HG02970 (cell line): ENCODE results near the gene P4HB.

Experiments
- ATAC-seq: cut with Tn5 transposase; IDR thresholded peaks from one replicate; pipeline ENCODE4 v1.9.1; 2021; ENCODE audit warnings: mild to moderate bottlenecking, moderate library complexity, moderate number of reproducible peaks; ENCODE audit not compliant: unreplicated experiment, low FRiP score

The P4HB gene

DNA sequence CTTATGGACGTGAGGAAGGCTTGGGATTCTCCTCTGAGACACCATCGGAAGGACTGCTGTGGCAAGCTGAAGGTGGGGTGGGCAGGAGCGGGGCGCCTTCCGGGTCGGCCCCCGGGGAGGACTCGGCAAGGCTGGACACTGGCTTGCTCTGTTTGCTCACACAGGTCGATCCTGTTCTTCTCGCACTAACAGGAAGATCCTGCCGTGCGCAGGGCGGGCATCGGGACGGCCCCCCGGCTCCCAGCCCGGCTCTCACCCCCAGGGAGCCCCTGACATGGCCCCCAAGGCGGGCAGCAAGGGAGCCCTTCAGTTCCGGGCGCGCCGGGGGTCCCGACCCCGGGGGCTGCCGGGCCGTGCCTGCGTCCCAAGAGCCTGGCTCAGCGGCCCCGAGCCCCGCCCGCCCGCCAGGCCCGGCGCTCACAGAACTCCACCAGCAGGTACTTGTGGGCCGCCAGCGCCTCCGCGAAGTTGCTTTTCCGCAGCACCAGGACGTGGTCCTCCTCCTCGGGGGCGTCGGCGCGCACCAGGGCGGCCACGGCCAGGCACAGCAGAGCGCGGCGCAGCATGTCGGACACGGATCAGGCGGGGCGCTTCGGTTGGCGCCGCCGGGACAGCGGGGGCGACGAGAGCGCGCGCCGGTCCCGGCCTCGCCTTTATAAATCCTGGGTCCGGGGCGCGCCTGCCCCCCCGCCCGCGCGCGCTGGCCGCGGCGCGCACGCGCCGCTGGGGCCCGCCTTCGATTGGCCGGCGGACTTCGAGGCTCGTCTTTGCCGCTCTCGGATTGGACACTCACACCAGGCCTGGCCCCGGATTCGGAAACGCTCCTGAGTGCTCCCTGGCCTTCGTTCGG, at the start of gene P4HB:
Gene P4HB (minus strand): TSS at position 630 of the 850 bp plus-strand sequence. CDS start 64 bp downstream, at position 566.
- ATAC-seq: peak; percentile 6

DNA sequence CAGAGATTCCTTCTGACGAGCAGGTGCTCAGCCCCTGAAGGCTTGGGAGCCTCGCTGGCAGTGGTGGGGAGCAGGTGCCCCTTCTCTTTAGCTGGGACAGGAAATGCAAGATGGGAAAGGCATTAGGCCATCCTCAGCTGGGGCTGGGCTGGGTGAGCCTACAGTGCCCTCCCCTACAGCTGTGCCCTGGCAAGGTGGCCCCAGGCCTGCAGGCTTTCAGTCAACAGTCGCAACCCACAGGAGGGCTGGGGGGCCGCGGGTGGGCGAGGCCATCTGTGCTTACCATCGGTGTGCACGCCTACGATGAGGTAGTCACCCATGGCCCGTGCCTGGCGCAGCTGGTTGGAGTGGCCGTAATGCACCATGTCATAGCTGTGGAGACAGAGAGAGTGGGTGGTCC, 48.9 kb upstream of the P4HB start:
- no peak for ATAC-seq

DNA sequence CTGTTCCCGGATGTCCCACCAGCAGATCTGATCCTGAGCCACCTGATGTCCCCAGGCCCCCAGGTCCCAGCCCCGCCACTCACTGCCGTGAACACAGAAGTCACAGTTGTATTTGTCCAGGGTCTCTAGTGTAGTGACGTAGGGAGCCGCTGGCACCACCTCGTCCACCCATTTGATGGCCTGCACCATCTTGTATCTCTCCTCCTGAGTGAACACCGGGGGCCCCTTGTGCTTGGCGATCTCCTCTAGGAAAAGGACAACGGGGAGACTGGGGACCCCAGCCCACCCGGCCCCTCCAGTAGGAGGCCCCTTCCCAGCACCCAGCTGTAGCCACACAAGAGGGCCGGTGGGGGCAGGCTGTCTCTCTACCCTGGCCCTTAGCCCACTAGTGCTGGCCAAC, 48.5 kb upstream of the P4HB start:
- ATAC-seq: no peak

DNA sequence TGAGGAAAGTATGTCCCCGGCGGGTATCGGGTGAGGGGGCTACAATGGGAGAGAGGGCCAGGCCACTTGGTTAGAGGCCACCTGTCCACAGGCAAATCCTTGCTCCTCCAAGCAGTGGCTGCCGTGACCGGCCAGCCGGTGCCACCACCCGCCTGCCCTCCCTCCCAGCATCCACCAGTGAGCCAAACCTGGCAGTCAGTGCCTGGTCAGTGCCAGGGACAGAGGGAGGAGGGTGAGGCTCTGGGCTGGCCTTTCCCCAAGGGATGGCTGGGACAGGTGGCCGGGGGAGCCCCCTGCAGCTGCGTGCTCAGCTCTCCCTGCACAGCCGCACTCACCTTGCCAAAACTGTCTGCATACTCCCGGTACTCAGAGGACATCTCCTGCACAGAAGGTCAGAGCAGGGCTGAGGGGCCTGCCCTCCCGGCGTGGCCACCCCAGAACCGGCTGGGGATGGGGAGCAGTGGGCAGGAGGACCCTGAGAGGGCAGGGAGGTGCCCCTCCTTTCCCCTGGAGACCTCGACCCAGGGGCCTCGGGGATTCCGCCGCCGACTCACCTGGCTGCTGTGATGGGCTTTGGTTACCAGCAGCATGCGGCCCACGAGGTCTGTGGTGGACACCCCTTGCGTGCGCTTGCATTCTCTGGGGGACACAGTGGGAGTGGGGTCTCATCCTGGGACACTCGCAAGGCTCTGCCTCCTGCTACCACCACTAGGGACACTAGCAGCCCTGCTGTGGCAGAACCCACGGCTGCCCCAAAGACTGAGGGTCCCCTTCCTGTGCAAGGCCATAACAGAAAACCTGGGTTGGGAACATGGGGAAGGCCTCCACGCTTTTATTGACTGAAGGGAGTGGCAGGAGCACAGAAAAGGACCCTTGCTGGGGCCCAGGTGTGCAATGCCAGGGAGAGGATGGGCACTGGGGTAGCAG, 47.1 kb upstream of the P4HB start:
- no peak for ATAC-seq

DNA sequence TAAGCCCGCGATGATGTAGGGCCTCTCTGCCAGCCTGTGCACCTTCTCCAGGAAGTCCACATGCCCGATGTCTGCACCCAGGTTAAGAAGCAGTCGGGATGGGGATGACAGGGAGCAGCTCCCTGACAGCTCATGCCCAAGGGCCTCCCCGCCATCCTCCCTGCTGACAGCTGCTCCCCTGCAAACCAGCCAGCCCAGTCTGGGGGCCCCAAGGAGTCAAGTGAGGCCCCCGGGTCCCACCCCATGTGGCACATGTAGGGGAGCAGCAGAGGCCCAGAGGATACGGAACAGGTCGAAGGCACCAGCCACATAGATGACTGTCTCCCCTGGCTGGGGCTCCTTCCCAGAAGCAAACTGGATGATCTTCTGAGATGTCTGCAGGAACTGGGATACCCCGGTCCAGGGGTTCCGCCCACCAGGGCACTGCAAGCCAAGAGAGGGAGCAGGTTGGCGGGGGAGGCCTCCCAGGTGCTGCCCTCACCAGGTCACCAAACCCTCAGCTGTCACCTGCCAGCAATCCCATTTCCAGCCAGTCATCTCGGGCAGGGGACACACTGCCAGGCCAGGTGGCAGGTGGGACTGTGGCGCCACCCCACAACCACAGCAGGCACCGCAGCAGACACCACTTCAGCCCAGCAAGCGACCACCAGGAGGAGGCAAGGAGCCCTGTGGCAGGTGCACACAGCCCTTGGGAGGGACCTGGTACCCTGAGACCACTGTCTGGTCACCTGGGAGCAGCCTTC, 46.3 kb upstream of the P4HB start:
- no peak for ATAC-seq

DNA sequence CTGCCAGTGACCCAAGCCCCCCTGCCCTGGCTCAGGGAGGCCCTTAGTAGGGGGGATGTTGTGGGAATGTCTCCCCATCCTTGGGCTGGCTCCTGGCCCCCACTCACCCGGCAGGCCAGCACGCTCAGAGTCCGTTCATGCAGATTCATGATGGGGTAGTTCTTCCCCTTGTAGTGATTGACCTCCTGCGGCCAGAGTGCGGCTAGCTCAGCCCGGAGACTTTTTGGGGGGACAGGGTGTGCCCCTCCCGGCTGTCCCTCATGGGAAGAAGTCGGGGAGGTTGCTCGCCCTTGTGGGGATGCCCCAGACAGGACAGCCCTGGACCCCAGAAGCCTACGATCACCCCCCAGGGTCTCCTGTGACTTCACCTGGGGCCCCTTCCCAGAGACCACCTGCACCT, 45.7 kb upstream of the P4HB start:
- no peak for ATAC-seq

DNA sequence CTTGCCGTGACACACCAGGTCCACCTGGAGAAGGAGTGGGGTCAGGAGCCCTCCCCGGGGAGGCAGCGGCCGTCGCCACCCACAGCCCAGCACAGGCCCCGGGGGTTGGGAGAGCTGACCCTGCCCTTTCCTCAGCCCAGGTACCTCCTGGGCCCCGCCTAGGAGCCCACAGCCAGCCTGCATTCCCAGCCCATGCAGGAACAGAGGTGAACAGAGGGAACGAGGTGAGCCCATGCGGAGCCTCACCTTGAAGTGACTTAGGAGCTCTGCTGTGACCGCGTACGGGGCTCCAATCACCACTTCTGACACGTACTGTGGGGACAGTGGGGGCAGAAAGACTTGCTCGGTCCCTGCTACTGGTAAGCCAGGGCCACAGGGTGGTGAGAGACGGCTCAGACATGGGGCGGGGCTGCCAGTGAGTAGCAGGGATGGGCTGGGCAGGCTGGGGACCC, 45.1 kb upstream of the P4HB start:
- ATAC-seq: no peak

DNA sequence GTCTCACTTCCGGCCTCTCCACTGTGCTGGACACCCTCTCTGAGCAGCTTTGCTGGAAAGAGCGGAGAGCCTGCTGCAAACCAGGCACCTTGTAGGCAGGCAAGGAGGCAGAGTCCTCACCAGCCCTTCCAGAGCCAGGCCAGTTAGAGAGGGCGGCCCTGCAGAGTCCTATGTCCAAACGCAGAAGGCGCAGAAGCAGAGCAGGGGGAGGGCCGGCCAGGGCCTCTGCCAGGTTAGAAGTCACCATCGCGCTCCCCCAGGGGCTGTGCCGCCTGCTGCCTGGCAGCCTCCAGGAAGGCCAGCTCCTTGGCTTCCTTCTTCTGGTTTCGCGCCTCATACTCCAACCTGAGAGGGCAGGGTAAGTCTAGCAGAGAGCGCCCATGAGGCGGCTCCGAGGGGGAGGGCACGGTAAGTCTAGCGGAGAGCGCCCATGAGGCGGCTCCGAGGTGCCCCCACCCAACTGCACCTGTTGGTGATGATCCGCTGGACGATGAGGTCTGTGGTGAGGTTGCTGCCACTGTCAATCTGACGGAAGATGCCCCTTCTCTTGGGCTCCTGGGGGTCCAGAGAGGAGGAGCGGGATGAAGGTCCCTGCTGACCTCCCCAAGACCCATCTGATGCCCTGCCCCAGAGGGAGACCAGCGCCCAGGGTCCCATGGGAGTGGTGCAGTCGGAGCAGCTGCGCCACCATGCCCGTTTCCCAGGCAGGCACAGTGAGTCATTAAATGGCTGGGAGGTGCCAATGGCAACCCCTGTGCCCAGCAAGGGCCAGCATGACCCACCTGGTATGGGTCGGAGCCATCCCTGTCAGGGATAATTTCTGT, 44.5 kb upstream of the P4HB start:
- ATAC-seq: no peak

DNA sequence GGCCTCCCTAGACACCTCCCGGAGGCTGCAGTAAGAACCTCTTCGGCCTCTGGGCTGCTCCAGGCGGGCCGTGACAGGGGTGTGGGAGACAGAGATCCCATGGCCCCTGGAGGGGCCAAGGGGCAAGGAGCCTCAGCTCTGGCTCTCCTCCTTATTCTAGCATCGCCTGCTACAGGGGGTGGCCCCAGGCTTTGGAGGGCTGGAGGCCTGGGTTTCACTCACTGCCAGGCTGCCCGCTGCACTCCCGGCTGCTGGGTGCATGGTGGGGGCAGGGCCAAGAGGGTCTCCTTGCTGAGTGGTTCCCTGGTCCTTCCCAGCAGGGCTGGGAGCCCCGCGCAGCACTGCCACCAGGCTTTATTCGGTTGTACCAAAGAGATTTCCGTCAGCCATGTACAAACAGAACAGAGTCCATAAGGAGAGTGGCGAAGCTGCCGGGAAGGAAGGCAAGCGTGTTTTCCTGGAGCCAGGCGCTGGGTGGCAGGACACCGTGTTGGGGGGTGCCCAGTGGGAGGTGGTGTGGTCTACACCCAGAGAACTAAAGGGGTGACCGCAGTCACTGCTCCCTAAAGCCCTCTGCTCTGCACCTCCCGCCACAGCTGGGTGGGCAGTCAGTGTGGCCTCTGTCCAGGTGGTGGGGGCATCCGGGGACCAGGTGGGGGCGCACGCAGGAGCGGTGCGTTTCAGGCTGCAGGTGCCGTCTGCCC, 43.7 kb upstream of the P4HB start:
- no peak for ATAC-seq

DNA sequence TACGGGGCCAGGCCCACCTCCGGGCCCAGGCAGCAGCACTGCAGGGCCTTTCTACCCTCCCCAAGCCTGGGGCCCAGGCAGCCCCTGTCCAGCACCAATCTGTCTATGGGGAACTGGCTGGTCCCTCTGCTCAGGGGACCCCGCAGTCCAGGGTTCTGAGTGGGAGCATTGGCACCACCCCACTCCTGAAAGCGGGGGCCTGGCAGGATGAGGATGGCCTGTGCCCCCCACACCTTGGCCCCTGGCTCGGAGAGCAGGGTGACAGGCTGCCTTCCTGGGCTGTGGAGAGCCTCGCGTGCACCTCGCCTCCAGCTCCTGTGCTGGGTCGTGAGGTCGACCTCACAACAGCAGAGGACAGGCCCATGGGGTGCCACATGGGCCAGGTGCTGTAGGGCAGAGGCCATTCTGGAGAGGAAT, 43.1 kb upstream of the P4HB start:
- no peak for ATAC-seq

DNA sequence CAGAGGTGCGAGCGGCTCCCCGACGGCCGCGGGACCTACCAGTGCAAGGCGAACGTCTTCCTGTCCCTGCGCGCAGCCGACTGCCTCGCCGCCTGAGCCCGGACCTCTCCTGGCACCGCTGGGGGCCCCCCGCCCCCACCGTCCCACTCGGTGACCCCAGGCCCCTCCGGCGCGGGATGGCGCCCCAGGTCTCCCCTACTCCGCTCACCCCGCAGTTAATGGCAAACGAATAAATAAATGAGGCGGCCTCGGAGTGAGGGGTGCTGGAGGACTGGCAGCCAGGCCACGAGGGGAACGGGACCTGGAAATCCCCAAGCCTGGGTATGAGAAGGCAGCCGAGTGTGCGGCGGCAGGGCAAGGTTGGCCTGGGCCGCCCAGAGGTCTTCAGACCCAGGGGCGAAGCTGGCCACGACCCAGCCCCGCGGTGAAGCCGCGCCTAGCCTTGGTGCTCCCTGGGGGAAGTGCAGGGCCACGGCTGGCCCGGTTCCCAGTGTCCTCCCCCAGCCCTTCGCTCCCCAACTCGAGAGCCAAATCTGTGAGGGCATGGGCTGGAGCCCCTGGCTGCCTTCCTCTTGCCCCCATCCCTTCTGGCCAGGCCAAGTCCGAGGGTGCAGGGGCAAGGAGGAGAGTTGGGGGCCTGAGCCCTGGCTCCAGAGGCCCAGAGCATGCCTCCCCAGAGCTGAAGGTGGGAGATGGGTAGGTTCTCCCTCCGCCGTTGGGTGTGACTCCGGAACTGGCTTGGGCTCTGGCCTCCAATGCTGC, 42.5 kb upstream of the P4HB start:
- no peak for ATAC-seq

DNA sequence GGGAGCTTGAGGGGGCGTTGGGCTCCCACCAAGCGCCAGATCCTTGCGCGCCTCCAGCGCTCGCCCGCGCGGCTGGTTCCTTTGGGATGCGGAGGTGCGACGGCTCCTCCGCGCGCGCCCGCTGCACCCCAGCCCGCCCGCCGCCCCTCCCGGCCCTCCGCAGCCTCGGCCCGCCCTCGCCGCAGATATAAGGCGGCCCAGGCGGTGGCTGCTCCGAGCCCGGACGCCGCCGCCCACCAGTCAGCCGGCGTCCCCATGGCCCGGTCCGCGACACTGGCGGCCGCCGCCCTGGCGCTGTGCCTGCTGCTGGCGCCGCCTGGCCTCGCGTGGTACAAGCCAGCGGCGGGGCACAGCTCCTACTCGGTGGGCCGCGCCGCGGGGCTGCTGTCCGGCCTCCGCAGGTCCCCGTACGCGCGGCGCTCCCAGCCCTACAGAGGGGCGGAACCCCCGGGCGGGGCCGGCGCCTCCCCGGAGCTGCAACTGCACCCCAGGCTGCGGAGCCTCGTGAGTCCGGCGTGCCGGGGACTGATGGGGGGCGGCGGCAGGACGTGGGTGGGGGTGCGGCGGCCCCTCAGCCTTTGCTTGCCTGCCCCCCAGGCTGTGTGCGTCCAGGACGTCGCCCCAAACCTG, 41.8 kb upstream of the P4HB start, which contains the start of gene NPB:
Gene NPB (plus strand): TSS at position 216 of the 630 bp plus-strand sequence. CDS start 40 bp downstream, at position 256.
- ATAC-seq: no peak

DNA sequence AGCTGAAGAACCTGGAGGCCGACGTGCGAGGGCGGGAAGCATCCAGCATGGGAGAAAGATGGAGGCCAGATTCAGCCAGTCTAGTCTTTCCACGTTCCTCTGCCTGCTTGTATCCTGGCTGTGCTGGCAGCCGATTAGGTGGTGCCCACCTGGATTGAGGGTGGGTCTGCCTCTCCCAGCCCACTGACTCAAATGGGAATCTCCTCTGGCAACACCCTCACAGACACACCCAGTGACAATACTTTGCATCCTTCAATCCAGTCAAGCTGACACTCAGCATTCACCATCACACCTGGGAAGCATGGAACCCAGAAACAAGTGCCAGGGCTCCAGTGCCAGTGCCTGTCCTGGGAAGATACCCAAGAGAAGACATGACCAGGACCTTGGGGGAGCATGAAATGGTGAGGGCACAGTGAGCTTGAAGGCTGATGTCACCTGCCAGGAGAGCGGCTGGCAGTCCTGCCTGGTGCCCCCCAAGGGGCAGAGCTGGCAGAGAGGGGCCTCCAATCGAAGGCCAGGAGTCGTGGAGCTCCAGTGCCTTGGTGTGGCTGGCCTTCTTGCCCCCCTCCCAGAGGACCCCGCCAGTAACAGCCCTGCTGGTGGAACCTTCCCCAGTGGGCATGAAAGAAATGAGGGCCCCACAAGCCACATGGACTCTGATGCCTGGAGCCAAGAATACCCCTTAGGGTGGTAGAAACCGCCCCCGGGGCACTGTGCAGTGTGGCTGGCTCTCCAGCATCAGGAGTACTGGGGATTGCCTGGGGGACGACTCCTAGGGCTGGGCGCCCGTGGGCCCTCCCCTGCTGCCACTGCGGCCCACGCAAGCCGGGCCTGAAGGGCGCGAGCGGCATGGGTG, 41.1 kb upstream of the P4HB start:
- ATAC-seq: no peak

DNA sequence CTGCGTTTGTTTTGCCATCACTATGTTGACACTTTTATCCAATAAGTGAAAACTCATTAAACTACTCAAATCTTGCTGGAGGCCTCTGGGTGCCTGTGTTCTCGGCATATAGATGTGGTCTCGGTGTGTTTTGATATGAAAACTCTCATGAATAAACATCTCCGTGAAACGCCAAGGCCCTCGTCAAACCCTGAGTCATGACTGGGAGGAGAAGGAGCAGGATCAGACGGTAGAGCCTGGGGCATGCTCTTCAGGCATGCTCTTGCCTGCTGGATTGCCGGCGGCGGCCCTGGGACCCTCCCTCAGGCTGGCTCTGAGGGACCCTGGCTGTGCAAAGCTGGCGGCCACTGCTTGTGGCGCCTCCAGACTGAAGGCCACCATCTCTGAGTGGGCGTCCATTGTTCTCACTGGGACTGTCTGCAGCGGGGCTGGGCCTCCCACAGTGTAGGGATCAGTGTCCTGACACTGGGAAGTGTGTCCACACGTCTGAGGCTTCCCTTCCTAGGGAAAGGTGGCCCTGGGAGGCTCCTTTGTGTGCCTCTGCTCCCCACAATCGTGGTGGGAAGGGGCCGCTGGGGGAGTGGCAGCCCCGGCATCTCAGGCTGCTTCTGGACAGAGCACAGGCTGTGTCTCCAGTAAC, 40.0 kb upstream of the P4HB start:
- ATAC-seq: no peak

DNA sequence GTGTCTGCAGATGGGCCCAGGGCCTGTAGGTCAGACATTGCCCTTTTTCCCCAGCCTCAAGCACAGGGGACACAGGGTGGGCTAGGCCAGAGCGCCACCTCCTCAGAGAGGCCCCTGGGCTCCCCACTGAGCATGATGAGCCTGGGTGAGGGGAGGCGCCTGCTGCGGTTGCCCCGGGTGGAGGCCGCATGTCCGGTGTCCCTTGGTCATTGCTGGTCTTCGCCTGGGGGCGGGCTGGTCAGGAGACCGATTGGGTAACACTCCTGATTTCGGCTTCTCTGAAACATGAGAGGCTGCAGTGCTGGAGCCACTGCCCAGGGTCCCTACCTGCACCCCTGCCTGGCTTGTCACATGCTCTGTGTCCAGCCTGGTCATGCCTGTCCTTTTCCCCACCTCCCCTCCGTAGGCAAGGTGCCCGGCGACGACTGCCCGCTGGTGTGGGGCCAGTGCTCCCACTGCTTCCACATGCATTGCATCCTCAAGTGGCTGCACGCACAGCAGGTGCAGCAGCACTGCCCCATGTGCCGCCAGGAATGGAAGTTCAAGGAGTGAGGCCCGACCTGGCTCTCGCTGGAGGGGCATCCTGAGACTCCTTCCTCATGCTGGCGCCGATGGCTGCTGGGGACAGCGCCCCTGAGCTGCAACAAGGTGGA, 39.3 kb upstream of the P4HB start:
- ATAC-seq: no peak

DNA sequence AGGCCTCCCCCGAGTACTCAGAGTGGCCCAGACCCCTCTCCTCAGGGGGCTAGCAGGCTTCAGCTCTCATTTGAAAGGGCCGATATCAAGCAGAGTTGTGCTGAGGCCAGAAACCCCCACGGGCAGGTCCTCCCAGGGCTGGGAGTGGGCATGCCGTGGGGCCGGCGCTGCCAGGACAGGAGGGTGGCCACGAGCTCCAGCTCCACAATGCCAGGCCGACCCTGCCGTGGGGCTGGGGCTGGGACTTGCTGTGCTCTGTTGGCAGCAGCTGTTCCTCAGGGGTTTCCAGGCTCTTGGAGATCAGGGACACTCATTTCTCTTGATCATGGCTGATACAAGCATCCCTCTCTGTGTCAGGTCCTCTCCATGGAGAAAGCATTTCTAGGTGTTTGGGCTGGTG, 38.5 kb upstream of the P4HB start:
- ATAC-seq: no peak
